GM21825 (cell line): ENCODE results near the gene DMXL1.
"Not testable (repeated sequence)": the region's sequence is repeated elsewhere in the genome, so short reads cannot be mapped to it uniquely, and the experiment has no call there.

Source experiments
- ATAC-seq: cut with Tn5 transposase; IDR thresholded peaks from one replicate; pipeline ENCODE4 v1.9.1; 2021; ENCODE audit warnings: mild to moderate bottlenecking, moderate library complexity; ENCODE audit not compliant: unreplicated experiment

DMXL1 gene

GRCh38 chr5:119067450-119067849 is 3.4 kb upstream of the DMXL1 start:
- no peak for ATAC-seq

- peak; percentile 49 for ATAC-seq
Measured at GRCh38 chr5:119070578-119070827, 384 bp upstream of the DMXL1 start.

- ATAC-seq, result peak; percentile 10
Measured at GRCh38 chr5:119071561-119071995, 691 bp downstream of the DMXL1 start.

GRCh38 chr5:119072496-119072895 is 1.6 kb downstream of the DMXL1 start:
- no peak for ATAC-seq

GRCh38 chr5:119073746-119074337 is 3.0 kb downstream of the DMXL1 start:
- not testable (repeated sequence) for ATAC-seq

GRCh38 chr5:119074419-119074818 is 3.5 kb downstream of the DMXL1 start:
- ATAC-seq, result peak; percentile 21

- not testable (repeated sequence) for ATAC-seq
Measured at GRCh38 chr5:119075269-119075668, 4.4 kb downstream of the DMXL1 start.

- ATAC-seq, result no peak
Measured at GRCh38 chr5:119076080-119076479, 5.2 kb downstream of the DMXL1 start.

GRCh38 chr5:119077444-119077843 is 6.6 kb downstream of the DMXL1 start:
- ATAC-seq, result no peak

- no peak for ATAC-seq
Measured at GRCh38 chr5:119078071-119078846, 7.4 kb downstream of the DMXL1 start.

GRCh38 chr5:119078861-119079260 is 8.0 kb downstream of the DMXL1 start:
- ATAC-seq, result no peak

- ATAC-seq, result peak; percentile 40
Measured at GRCh38 chr5:119079318-119079921, 8.5 kb downstream of the DMXL1 start.

- ATAC-seq, result no peak
Measured at GRCh38 chr5:119080936-119081335, 10.0 kb downstream of the DMXL1 start.

GRCh38 chr5:119082691-119083090 is 11.8 kb downstream of the DMXL1 start:
- ATAC-seq, result no peak

- peak; percentile 56 for ATAC-seq
Measured at GRCh38 chr5:119083679-119084078, 12.8 kb downstream of the DMXL1 start.

GRCh38 chr5:119088438-119088837 is 17.6 kb downstream of the DMXL1 start:
- no peak for ATAC-seq

- no peak for ATAC-seq
Measured at GRCh38 chr5:119095611-119096010, 24.7 kb downstream of the DMXL1 start.

- ATAC-seq, result no peak
Measured at GRCh38 chr5:119105971-119106370, 35.1 kb downstream of the DMXL1 start.

GRCh38 chr5:119112151-119112550 is 41.3 kb downstream of the DMXL1 start:
- no peak for ATAC-seq

- ATAC-seq, result no peak
Measured at GRCh38 chr5:119117237-119117636, 46.4 kb downstream of the DMXL1 start.

GRCh38 chr5:119118000-119118399 is 47.1 kb downstream of the DMXL1 start:
- no peak for ATAC-seq

- ATAC-seq, result no peak
Measured at GRCh38 chr5:119120893-119121292, 50.0 kb downstream of the DMXL1 start.
